Stimulated activated effector memory CD8-positive, alpha-beta T cell treated with anti-CD3 and anti-CD28 coated beads, Interleukin-12 subunit alpha, Interleukin-12 subunit beta, amount 100 ng/mL, for 72 hours (primary cell): ENCODE results near the gene DUS3L.
"Not testable (repeated sequence)": the region's sequence is repeated elsewhere in the genome, so short reads cannot be mapped to it uniquely, and the experiment has no call there.

ENCODE experiments used
- ATAC-seq: fragments of 150-1000 bp; cut with Tn5 transposase; 2 replicates; pipeline ENCODE4 v1.10.0; 2021
- DNase-seq, 2 donors: peaks; one replicate each; pipeline ENCODE4 v3.0.0; 2021 to 2022; ENCODE audit warnings: low spot score in 2 of 2
- H3K27ac Mint-ChIP-seq: one replicate; pipeline ENCODE4 v1.8.0; 2022; ENCODE audit warnings: mild to moderate bottlenecking, mixed read lengths
- H3K36me3 Mint-ChIP-seq: one replicate; pipeline ENCODE4 v1.8.0; 2022; ENCODE audit warnings: mild to moderate bottlenecking, mixed read lengths
- H3K4me1 Mint-ChIP-seq: one replicate; pipeline ENCODE4 v1.8.0; 2022; ENCODE audit warnings: mixed read lengths
- H3K4me3 Mint-ChIP-seq: one replicate; pipeline ENCODE4 v1.8.0; 2022; ENCODE audit warnings: mild to moderate bottlenecking, mixed read lengths
- H3K9me3 Mint-ChIP-seq: one replicate; pipeline ENCODE4 v1.8.0; 2022; ENCODE audit warnings: mixed read lengths

Gene DUS3L

DNA sequence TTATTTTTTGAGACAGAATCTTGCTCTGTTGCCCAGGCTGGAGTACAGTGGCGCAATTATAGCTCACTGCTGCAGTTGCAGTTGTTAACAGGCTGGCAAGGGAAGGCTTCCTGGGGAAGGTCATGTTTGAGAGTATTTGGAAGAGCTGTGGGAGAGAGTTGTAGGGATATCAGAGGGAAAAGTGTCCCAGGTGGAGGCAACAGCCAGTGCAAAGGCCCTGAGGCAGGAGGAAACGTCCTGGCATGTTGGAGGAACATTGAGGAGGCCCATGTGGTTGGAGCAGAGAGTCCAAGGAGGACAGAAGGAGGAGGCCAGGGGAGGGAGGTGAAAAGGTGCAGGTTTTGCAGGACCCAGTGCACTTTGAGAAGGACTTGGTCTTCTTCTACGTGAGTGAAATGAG lies 2.2 kb upstream of the DUS3L start:
- no peak for ATAC-seq

DNA sequence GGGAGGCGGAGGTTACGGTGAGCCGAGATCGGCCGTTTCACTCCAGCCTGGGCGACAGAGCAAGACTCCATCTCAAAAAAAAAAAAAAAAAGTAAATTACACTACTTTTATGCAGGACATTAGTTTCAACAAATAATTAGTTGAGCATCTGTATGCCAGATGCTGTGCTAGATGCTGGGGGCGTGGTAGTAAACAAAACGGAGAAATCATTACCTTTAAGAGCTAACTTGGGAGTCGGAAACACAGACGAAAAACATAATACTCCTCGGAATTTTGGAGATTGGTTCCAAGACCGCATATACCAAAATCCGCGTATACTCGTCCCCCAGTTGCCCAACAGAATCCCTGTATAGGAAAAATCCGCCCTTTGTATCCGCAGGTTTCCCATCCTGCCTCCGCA lies 1.3 kb upstream of the DUS3L start:
- DNase-seq (no peak), ATAC-seq (no peak)
- Mint-ChIP-seq H3K4me3 (no peak overlapping the region), H3K36me3 (peaks cover 41% of the 10 kb centered on the region), H3K27ac (no peak overlapping the region), H3K4me1 (peaks cover 22% of the 10 kb centered on the region), H3K9me3 (no peaks in the 10 kb centered on the region)

More for the DNA sequence above, 2.2 kb upstream of the DUS3L start:
- H3K9me3 Mint-ChIP-seq, result no peaks in the 10 kb centered on the region
- no peak overlapping the region for H3K4me3 Mint-ChIP-seq
- H3K27ac Mint-ChIP-seq, result no peak overlapping the region
- DNase-seq, result no peak
- peaks cover 20% of the 10 kb centered on the region for H3K4me1 Mint-ChIP-seq
- H3K36me3 Mint-ChIP-seq, result peaks cover 31% of the 10 kb centered on the region

DNA sequence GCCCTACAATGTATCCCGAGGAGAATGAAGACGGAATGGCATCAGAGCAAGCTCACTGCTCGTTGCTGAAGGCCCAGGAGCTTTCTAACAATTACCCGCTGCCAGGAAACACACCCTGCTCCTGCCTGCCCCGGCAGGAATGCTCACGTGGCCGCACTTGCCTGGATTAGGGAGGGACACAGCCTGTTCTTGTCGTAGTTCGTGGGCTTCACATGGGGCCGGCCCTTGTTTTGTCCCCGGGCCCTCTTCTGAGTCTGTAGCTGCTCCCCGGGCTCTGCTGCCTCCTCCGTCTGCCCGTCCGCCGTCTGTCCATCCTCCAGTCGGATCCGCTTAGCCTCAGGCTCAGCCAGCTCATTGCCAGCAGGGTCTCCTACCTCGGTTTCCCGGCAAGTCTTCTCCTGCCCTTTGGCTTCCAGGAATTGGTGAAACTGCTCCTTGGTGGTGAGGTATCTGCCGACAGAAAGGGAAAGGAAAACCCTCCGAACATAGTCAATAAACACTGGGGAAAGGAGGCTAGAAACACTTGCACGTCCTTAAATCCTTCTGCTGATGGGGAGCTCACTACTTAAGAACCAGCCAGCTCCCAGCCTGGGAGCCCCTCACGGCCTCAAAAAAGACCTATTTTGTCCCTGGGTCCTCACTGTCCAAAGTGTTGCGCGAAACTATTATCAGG lies 941 bp downstream of the DUS3L start:
- DNase-seq, result no peak

DNA sequence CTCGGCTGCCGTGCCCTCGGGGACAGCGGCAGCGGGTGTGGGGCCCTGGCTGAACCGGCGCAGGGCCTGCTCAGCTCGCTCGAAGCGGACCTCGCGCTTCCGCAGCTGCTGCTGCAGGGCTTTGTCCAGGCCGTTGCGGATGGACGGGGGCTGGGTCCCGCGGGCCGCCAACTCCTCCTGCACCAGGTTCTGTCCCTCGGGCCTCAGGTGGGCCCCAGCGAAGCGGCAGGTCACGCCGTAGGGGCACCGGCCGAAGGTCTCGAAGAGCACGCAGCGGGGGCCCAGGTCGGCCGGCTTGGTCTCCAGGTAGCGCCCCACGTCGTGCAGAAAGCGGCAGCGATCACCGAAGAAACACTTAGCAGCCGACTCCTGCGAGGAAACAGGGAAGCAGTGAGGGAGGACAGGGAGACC lies 1.6 kb downstream of the DUS3L start:
- Mint-ChIP-seq H3K9me3 (no peaks in the 10 kb centered on the region), H3K4me1 (peaks cover 27% of the 10 kb centered on the region), H3K27ac (peak overlapping the region; percentile 99), H3K36me3 (peaks cover 68% of the 10 kb centered on the region), H3K4me3 (peak overlapping the region; percentile 94)
- DNase-seq (no peak), ATAC-seq (no peak)

More for the DNA sequence above, 941 bp downstream of the DUS3L start:
- no peak for ATAC-seq
- H3K4me3 Mint-ChIP-seq, result peak overlapping the region; percentile 94
- H3K9me3 Mint-ChIP-seq, result no peaks in the 10 kb centered on the region
- peaks cover 63% of the 10 kb centered on the region for H3K36me3 Mint-ChIP-seq
- peaks cover 27% of the 10 kb centered on the region for H3K4me1 Mint-ChIP-seq
- H3K27ac Mint-ChIP-seq, result peak overlapping the region; percentile 99

DNA sequence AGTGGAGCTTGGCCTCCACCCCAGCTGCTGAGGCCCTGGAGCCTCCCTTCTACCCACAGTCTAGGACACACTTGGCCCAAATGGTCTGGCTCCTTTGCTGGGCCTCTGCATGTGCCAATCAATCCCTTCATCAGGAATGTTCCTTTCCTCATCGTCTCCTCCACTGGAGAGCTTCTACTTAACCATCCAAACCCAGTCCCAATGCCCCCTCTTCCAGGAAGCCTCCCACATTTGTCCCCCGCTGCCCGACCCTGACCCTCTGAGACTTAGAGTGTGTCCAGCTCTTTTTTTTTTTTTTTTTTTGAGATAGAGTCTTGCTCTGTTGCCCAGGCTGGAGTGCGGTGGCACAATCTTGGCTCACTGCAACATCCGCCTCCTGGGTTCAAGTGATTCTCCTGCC lies 2.5 kb downstream of the DUS3L start:
- peaks cover 27% of the 10 kb centered on the region for H3K4me1 Mint-ChIP-seq
- no peaks in the 10 kb centered on the region for H3K9me3 Mint-ChIP-seq
- ATAC-seq, result no peak
- H3K27ac Mint-ChIP-seq, result no peak overlapping the region
- peak overlapping the region; percentile 94 for H3K4me3 Mint-ChIP-seq
- DNase-seq, result no peak
- peaks cover 68% of the 10 kb centered on the region for H3K36me3 Mint-ChIP-seq

DNA sequence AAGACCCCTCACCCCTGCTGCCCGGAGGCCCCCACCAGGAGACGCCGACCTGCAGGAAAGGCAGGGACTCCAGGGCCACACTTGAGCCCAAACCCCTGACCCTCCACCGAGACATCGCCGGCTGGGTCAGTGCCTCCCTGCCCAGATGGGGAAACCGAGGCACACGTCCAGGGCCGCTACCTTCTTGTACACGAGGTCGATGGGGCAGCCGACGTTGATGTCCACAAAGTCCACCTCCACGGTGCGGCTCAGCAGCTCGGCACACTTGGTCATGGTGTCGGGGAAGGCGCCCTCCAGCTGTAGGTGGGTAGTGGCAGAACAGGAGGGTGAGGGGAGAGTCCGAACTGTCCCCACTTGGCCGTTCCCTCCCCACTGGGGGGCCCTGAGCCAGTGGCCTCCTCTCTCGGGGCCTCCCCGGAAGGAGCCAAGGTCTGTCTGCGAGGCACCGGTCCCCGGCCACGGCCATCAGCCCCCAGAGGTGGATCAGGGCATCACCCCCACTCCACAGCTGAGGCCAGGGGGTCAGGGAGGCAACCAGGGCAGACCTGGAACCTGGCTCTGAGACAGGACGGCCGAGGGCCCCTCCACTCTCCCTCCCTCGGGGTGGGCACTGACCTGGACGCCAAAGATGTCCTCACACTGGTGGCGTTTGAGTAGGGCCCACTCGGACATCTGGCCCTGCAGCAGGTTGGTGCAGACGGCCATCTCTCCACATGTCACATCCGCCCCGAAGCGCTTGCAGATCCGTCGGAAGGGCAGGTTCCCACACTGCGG lies 3.4 kb downstream of the DUS3L start:
- ATAC-seq (no peak), DNase-seq (no peak)
- no peak overlapping the region for H3K27ac Mint-ChIP-seq
- H3K4me3 Mint-ChIP-seq, result no peak overlapping the region
- H3K36me3 Mint-ChIP-seq, result peaks cover 68% of the 10 kb centered on the region
- peaks cover 27% of the 10 kb centered on the region for H3K4me1 Mint-ChIP-seq
- H3K9me3 Mint-ChIP-seq, result no peaks in the 10 kb centered on the region

DNA sequence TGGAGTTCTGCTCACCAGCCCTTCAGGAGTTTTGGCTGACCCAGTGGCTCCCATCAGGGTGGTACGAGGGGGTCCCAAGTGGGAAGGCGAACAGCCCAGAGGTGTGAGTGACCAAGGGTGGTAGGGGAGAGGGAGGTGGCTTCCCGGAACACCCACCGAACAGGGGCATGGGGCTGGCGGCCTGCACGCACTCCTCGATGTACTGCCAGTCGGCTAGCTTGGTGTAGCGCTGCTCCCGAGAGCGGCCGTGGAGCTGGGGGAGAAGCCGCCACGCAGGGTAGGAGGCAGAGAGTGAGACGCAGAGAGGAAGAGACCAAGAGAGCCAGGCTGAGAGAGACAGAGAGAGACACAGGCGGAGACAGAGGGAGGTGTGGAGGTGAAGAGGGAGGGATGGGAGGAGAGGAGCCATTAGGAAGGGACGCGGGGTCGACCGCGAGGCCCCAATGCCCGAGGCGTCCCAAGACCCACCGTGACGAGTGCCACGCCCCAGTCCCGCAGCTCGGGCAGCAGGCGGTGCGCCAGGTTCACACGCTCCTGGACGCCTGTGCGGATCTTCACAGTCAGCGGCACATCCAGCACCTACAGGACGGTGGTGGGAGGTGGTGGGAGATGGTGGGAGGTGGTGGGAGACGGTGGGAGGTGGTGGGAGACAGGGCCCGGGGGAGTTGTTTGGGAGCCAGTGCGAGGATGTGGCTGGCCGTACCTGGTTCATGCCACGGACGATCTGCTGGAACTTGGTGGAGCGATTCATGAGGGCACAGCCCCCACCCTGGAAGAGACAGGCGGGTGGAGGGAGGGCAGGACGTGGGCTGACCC lies 4.2 kb downstream of the DUS3L start:
- H3K27ac Mint-ChIP-seq, result peak overlapping the region; percentile 73
- peaks cover 68% of the 10 kb centered on the region for H3K36me3 Mint-ChIP-seq
- H3K4me3 Mint-ChIP-seq, result no peak overlapping the region
- no peak for ATAC-seq
- DNase-seq, result no peak
- H3K9me3 Mint-ChIP-seq, result no peaks in the 10 kb centered on the region
- peaks cover 27% of the 10 kb centered on the region for H3K4me1 Mint-ChIP-seq

DNA sequence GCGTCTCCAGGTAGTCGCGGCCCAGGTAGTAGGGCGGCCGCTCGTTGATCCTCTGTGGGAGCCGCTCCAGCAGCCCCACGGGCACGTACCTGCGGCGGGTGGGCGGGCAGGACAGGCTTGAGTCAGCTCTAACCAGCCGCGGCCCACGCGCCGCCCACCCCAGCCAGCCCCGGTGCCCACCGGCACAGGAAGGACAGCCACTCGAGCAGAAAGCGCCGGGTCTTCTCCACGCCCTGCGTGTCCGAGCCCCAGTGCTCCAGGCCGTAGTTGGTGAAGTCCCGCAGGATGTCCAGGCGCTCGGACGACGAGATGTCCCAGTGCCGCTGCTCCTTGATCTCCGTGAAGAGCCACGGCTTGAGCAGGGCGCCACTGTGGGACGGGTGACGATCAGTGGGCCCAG lies 5.5 kb downstream of the DUS3L start:
- Mint-ChIP-seq H3K36me3 (peaks cover 59% of the 10 kb centered on the region), H3K27ac (no peak overlapping the region), H3K4me3 (no peak overlapping the region), H3K4me1 (peaks cover 18% of the 10 kb centered on the region), H3K9me3 (no peaks in the 10 kb centered on the region)
- ATAC-seq (no peak), DNase-seq (no peak)

DNA sequence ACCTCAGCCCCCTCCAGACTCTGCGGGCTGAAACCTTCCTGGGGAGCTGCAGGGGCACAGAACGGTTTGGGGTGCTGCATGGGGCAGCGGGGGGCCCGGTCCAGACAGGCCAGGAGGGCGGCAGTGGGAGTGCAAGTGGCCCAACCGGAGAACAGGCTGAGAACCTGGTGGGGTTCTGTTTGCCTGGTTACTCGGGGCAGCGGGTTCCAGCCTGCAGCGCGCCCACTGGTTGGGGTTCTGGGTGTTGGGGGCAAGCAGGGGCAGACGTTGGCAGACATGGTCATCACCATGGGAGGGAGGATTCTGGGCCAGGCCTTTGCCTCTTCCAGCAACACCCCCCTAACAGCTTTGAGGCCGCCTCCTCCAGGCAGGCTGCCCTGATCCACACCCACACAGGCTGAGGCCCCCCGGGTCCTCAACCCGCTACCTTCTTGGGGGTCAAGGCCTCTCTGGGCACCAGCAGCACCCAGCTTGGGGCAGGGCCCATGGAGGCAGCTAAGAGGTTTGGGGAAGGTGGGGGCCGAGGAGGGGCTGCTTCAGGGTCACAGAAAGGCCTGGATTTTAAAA lies 6.3 kb downstream of the DUS3L start, which contains the start of gene PRR22:
PRR22 (minus strand) TSS at position 166 of the 567 bp plus-strand sequence; CDS start at position 80, 86 bp downstream.
- Mint-ChIP-seq H3K9me3 (no peaks in the 10 kb centered on the region), H3K27ac (no peak within 1 kb of the TSS), H3K4me3 (no peak within 1 kb of the TSS), H3K36me3 (peaks cover 51% of the 10 kb centered on the region), H3K4me1 (peaks cover 12% of the 10 kb centered on the region)
- no peak for DNase-seq
- no peak for ATAC-seq

DNA sequence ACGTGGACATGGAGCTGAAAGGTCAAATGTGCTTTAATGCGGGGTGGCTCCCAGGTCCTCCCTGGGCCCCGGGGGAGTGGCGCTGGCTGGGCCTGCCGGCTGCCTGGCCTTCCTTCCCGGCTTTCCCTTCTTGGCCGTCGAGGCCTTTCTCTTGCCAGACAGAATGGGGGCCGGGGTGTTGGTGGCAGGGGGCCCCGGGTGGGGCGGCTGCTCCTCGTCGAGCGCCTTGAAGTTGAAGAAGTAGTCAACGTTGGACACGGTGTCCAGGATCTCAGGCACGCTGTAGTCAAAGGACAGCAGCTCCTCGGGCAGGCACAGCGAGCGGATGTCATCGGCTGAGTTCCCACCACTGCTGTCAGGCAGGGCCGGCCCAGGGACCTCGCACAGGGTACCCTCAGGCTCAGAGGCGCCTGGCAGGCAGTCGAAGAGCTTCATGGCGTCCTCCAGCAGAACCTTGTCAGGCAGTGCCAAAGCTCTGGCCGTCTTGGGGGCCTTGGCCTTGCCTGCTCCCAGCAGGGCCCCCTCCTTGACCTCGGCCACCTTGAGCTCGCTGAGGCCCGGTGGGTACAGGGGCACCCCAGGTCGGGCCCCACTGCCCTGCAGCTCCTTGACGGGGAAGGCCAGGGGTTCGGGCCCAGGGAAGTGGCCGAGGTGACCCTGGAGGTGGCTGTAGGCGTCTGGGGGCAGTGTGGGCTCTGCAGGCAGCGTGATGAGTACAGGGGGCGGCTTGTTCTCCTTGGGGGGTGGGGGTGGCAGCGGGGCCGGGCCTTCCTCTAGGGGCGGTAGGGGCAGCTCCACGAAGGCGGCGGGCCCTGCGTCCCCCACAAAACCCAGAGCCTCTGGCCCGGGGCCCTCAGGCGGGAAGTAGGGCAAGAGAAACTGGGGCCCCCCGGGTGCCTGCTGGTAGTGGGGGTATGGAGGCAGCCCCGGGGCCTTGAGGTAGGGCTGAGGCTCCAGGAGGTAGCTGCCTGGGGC lies 7.7 kb downstream of the DUS3L start:
- Mint-ChIP-seq H3K9me3 (no peaks in the 10 kb centered on the region), H3K4me1 (peaks cover 8% of the 10 kb centered on the region)
- no peak for ATAC-seq

DNA sequence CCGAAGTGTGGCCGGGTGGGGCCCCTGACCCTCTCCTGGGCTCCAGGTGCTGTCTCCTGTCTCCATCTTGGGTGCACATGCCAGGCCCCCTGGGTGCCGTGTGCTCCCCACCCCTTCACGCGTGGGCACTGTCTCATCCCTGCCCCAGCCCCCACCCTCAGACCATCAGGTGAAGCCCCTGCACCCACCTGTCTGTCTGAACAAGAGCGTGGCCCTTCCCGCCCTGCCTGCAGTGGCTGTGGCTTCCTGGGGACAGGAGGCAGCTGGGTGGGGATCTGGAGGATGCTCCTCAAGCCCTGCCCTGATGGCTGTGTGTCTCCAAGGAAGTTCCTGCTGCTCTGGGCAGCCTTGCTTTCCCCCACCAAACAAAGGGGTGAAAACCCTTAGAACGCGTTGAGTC lies 8.6 kb downstream of the DUS3L start:
- ATAC-seq (no peak), DNase-seq (no peak)
- Mint-ChIP-seq H3K4me3 (no peak overlapping the region), H3K36me3 (peaks cover 28% of the 10 kb centered on the region), H3K9me3 (no peaks in the 10 kb centered on the region), H3K27ac (no peak overlapping the region), H3K4me1 (peaks cover 6% of the 10 kb centered on the region)

More for the DNA sequence above, 7.7 kb downstream of the DUS3L start:
- Mint-ChIP-seq H3K4me3 (no peak overlapping the region), H3K36me3 (peaks cover 37% of the 10 kb centered on the region), H3K27ac (no peak overlapping the region)
- no peak for DNase-seq

DNA sequence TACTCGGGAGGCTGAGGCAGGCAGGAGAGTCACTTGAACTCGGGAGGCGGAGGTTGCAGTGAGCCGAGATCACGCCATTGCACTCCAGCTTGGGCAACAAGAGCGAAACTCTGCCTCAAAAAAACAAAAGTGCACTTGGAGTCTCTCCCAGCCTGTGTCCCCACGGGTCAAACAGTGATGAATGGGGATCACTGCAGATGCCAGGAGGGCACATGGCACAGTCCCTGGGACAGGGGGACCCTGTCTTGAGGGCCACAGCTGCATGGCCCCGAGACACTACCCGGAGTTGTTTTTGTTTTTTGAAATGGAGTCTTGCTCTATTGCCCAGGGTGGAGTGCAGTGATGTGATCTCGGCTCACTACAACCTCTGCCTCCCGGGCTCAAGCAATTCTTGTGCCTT lies 10.0 kb downstream of the DUS3L start:
- peaks cover 14% of the 10 kb centered on the region for H3K36me3 Mint-ChIP-seq
- H3K9me3 Mint-ChIP-seq, H3K4me1 Mint-ChIP-seq, ATAC-seq, H3K27ac Mint-ChIP-seq, H3K4me3 Mint-ChIP-seq, DNase-seq: not testable (repeated sequence)

DNA sequence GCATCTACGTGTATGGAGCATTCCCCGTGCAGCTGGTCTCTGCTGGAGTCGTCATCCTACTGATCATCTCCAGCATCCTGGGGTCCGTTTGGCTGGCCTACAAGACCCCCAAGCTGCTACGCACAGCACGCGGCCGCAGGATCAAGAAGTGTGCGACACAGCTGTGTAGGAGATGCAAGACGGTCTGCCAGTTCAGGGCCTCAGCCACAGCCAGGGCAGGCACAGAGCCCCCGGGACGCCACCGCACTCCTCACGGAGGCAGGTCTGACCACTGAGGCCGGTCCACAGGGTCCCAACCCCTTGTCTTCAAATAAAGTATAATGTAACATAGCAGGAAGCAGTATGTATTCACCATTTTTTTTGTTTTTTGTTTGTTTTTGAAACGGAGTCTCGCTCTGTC lies 12.6 kb downstream of the DUS3L start:
- no peaks in the 10 kb centered on the region for H3K36me3 Mint-ChIP-seq
- H3K9me3 Mint-ChIP-seq, result no peaks in the 10 kb centered on the region

DNA sequence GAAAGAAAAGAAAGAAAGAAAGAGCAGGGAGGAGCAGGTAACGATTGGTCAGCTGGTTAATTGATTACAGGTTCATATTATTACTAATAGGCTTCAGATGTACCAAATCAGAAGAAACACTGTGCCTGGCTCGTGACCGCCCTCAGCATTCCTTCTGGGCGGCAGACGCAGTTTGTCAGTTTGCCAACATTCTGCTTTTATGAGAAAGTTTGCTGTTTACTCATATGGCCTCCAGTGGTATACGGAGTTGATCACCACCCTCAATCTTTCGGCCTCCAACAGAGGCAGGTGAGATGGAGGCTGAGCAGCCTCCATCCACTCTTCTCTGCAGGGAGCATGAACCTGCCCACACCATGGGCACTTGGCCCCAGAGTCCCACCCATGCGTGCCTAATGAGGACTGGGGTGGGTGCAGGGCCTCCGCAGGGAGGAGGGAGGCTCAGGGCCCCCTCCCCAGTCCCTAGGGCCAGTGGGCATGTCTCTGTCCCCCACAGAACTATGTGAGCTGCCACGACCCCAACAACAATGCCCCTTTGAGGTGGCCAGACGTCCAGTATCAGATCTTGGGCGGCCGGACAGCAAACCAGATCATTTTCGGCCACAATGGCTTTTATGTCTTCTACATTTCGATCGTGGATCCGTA lies 15.2 kb downstream of the DUS3L start:
- Mint-ChIP-seq H3K27ac (no peak overlapping the region), H3K4me3 (no peak overlapping the region), H3K36me3 (no peaks in the 10 kb centered on the region), H3K9me3 (no peaks in the 10 kb centered on the region), H3K4me1 (no peaks in the 10 kb centered on the region)
- ATAC-seq, result no peak
- DNase-seq, result no peak

More for the DNA sequence above, 12.6 kb downstream of the DUS3L start:
- Mint-ChIP-seq H3K27ac (no peak overlapping the region), H3K4me1 (no peaks in the 10 kb centered on the region), H3K4me3 (no peak overlapping the region)
- DNase-seq, result no peak
- ATAC-seq, result no peak
